Muscle layer of colon (tissue), 2 donors: Measurements from ENCODE around the gene NRARP.
A peak's percentile ranks its signal among the peaks of the same experiment; 100 is the strongest.
"Not testable (repeated sequence)": the region's sequence is repeated elsewhere in the genome, so short reads cannot be mapped to it uniquely, and the experiment has no call there.

Experiments
- H3K27ac ChIP-seq: one replicate; pipeline ENCODE4 v1.7.0; 2013; ENCODE audit warnings: low read depth, mild to moderate bottlenecking, low read length, moderate library complexity
- H3K27me3 ChIP-seq, 2 donors: one replicate each; pipeline ENCODE4 v1.7.0; 2013; ENCODE audit warnings: low read length in 2 of 2, mild to moderate bottlenecking in 2 of 2; ENCODE audit not compliant: insufficient read depth in 2 of 2, control insufficient read depth in 1 of 2
- H3K36me3 ChIP-seq: one replicate; pipeline ENCODE4 v1.7.0; 2013; ENCODE audit warnings: mild to moderate bottlenecking, low read length; ENCODE audit not compliant: insufficient read depth
- H3K4me1 ChIP-seq: one replicate; pipeline ENCODE4 v1.7.0; 2013; ENCODE audit warnings: mild to moderate bottlenecking, low read length; ENCODE audit not compliant: insufficient read depth
- H3K4me3 ChIP-seq, 2 donors: one replicate each; pipeline ENCODE4 v1.7.0; 2013; ENCODE audit warnings: low read length in 2 of 2, low read depth in 1 of 2, mild to moderate bottlenecking in 1 of 2, moderate library complexity in 1 of 2
- H3K9ac ChIP-seq: one replicate; pipeline ENCODE4 v1.7.0; 2013; ENCODE audit warnings: low read length
- H3K9me3 ChIP-seq: one replicate; pipeline ENCODE4 v1.7.0; 2013; ENCODE audit warnings: mild to moderate bottlenecking, low read length
- donor health status: abdominal sarcoma.
- donor health status: Adenocarcinoma of cecum.

The NRARP gene, protein sequence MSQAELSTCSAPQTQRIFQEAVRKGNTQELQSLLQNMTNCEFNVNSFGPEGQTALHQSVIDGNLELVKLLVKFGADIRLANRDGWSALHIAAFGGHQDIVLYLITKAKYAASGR

DNA sequence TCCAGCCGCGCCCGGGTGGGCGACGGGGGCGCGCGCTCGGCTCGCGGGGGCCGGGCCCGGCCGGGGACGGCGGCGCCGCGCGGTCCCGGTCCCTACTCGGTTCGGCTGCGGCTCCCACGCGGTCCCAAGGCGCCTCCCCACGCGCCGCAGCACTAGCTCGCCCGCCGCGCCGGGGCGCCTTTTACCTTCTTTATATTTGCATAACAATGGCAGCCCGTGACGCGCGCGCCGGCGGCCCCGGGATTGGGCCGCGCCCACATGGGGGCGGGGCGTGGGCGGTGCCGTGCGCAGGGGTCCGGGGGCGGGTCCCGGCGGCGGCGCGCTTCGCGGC, at the start of gene NRARP:
Gene NRARP, minus strand, starts transcription at position 154 of the 331 bp plus-strand sequence. CDS start 343 bp downstream, outside the sequence.
- peaks cover 19% of the 10 kb centered on the region for H3K4me1 ChIP-seq
- no peaks in the 10 kb centered on the region for H3K9me3 ChIP-seq
- peaks cover 55 to 90% of the 10 kb centered on the region in 2 donors for H3K27me3 ChIP-seq
- H3K4me3 ChIP-seq, result peak within 1 kb of the TSS in 1 of 2 donors; percentile 32
- H3K27ac ChIP-seq, result no peak within 1 kb of the TSS
- no peaks in the 10 kb centered on the region for H3K36me3 ChIP-seq
- H3K9ac ChIP-seq, result no peak within 1 kb of the TSS

DNA sequence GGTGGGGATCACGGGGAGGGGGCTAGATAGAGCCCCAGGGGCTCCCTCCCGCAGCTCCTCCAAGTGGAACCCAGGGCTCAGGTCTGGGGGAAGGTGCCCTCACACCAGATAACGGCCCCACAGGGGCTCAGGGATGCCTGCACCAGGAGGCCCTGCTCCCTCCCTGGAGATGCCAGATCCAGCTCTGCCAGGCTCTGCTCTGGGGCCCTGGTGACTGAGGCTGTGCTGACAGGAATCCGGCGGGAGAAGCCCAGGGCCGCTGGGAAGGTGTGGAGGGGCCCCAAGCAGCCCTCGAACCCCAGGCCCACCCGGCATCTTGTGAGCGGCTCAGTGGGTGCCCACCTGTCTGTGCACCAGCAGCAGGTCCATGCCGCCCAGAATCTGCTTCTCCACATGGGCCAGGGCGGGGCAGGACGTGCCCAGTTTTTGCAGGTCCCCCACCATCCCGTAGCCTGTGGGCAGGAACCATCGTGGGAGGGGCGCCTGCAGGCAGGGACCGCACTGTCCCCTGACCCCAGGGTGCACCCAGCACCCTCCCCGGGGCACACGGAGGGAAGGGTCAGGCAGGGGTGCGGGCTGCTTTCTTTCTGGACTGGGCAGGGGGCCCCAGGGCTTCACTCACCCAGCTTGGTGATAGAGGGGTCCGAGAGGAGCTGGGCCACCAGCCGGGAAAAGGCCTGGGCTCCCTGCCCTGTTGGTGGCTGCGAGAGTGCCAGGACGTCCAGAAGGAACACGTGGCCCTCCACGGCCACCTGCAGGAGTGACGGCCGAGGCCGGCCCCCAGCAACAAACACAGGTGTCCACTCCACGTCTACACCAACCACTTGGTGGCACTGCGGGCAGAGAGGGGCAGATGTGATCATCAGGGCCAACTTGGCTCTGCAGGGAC, 48.9 kb upstream of the NRARP start:
- Histone ChIP-seq H3K9ac (no peak overlapping the region), H3K36me3 (no peaks in the 10 kb centered on the region), H3K4me3 (no peak overlapping the region), H3K27ac (no peak overlapping the region), H3K9me3 (no peaks in the 10 kb centered on the region), H3K4me1 (no peaks in the 10 kb centered on the region), H3K27me3 (no peaks in the 10 kb centered on the region)

DNA sequence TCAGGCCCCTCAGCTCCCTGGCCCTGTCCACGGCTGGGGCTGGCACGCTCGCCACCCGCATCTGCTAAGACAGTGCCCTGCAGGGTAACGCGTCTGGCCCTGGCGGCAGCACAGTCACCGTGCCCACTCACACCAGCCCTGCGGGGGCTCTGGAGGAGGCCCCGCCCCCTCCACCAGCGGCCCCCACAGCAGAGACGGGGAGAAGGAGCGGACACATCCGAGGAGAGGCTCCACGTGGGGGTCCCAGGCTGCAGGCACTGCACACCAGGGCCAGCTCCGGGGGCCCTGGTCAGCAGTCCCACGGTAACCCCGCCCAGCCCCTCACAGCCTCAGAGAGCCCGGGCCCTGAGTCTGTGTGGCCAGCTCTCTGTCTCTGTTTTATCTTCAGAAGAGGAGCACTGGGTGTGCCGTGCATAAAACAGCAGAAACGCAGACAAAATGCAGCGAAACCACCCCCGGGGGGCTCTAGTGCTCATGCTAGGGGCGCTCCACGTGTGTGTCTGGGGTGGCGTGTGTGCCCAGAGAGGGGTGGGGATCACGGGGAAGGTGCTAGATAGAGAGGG, 47.5 kb upstream of the NRARP start:
- no peak overlapping the region for H3K4me3 ChIP-seq
- no peak overlapping the region for H3K27ac ChIP-seq
- H3K27me3 ChIP-seq, result no peaks in the 10 kb centered on the region
- no peaks in the 10 kb centered on the region for H3K36me3 ChIP-seq
- no peaks in the 10 kb centered on the region for H3K4me1 ChIP-seq
- H3K9ac ChIP-seq, result no peak overlapping the region
- no peaks in the 10 kb centered on the region for H3K9me3 ChIP-seq

DNA sequence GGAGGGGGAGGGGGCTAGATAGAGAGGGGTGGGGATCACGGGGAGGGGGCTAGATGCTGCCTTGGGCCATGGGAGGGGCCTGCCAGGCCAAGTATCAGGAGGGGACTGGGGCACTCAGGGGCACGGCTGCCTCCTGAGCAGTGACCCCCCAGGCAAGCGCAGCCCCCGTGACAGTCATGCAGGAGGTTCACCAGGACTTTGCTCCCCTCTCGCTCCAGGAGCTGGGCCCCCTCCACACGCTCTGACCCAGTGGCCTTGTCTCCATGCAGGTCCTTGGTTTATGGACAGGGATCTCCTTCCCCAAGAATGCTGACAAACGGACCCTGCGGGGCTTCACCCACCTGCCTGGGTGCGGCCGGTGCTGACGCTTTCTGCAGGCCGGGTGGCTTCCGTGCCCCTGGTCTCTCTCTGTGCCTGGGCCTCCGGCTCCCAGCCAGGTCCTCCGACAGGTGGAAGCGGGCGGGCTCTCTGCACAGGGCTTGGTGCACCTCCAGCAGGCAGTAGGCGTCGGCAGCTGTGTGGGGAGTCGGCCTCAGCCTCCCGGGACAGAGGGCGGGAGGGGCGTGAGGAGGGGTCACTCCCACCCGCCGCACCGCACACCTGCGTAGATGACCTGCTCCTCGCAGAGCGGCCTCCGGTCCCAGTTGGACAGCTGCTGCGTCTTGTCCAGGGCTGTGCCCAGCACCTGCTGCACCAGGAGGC, 46.8 kb upstream of the NRARP start:
- Histone ChIP-seq H3K9ac (no peak overlapping the region), H3K27me3 (no peaks in the 10 kb centered on the region), H3K9me3 (no peaks in the 10 kb centered on the region), H3K4me3 (no peak overlapping the region), H3K36me3 (no peaks in the 10 kb centered on the region), H3K27ac (no peak overlapping the region), H3K4me1 (no peaks in the 10 kb centered on the region)

DNA sequence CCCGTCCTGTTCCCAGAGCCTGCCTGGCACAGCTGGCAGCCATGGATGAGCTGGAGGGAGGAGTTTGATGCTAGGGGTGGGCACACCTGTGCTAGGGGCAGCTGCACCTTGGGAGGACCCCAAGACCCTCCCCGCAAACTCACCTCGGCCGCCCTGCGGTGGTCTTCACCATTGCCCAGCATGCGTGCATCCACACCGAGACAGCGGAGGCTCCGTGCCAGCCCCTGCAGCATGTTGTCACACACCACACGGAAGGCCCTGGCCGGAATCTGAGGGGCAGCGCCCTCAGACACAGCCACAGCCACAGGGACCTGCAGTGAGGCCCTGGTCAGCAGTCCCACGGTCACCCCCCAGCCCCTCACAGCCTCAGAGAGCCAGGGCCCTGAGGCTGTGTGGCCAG, 45.9 kb upstream of the NRARP start:
- Histone ChIP-seq H3K4me3 (no peak overlapping the region), H3K27me3 (no peaks in the 10 kb centered on the region), H3K9ac (no peak overlapping the region), H3K27ac (no peak overlapping the region), H3K36me3 (no peaks in the 10 kb centered on the region), H3K4me1 (no peaks in the 10 kb centered on the region), H3K9me3 (no peaks in the 10 kb centered on the region)

DNA sequence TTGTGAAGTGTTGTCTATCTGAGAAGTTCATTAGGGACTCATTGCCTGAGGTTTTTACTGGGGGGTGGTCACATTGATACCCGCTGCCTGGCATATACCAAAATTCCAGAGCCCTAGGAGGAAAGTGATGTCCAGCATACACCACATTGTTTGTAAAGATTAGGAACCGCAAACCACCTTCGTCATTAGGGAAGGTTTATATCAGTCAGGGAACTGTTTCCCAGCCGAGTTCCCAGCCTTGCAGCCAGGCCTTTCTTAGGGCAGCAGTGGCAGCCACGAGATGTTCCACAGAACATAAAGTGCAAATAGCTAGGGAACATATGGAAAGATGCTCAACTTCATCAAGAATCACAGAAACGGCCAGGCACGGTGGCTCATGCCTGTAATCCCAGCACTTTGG, 40.4 kb upstream of the NRARP start:
- Histone ChIP-seq H3K4me3 (no peak overlapping the region), H3K9ac (no peak overlapping the region), H3K27ac (no peak overlapping the region), H3K9me3 (no peaks in the 10 kb centered on the region), H3K27me3 (no peaks in the 10 kb centered on the region), H3K36me3 (no peaks in the 10 kb centered on the region), H3K4me1 (no peaks in the 10 kb centered on the region)

DNA sequence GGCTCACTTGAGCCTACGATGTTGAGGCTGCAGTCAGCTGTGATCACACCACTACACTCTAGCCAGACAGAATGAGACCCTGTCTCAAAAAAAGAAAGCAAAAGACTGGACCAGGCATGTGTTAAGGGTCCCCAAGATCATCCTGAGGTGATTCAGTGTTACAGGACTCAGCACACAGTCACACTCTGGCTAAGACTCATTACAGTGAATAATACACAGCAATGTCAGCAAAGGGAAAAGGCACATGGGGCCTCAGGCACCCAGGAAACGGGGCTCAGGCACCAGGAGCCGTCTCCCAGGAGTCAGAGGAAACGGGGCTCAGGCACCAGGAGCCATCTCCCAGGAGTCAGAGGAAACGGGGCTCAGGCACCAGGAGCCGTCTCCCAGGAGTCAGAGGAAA, 39.2 kb upstream of the NRARP start:
- Histone ChIP-seq H3K9me3 (no peaks in the 10 kb centered on the region), H3K4me1 (no peaks in the 10 kb centered on the region), H3K27ac (no peak overlapping the region), H3K9ac (no peak overlapping the region), H3K4me3 (no peak overlapping the region), H3K27me3 (no peaks in the 10 kb centered on the region), H3K36me3 (no peaks in the 10 kb centered on the region)

DNA sequence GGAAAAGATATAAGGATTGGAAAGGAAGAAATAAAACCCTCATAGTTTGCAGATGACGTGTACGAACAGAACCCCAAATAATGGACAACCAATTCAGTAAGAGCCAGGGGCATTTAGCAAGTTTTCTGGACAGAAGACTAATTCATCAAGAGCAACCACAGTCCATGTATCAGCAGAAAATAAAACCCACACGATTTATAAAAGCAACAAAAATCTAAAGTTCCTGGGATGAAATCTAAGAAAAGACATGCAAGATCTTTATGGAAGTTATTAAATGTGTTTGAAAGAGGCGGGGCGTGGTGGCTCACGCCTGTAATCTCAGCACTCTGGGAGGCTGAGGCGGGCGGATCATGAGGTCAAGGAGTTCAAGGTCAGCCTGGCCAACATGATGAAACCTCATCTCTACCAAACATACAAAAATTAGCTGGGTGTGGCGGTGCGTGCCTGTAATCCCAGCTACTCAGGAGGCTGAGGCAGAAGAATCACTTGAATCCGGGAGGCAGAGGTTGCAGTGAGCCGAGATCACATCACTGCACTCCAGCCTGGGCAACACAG, 37.9 kb upstream of the NRARP start:
- not testable (repeated sequence) for H3K4me1 ChIP-seq, H3K27me3 ChIP-seq, H3K27ac ChIP-seq, H3K9me3 ChIP-seq, H3K9ac ChIP-seq, H3K36me3 ChIP-seq, H3K4me3 ChIP-seq

DNA sequence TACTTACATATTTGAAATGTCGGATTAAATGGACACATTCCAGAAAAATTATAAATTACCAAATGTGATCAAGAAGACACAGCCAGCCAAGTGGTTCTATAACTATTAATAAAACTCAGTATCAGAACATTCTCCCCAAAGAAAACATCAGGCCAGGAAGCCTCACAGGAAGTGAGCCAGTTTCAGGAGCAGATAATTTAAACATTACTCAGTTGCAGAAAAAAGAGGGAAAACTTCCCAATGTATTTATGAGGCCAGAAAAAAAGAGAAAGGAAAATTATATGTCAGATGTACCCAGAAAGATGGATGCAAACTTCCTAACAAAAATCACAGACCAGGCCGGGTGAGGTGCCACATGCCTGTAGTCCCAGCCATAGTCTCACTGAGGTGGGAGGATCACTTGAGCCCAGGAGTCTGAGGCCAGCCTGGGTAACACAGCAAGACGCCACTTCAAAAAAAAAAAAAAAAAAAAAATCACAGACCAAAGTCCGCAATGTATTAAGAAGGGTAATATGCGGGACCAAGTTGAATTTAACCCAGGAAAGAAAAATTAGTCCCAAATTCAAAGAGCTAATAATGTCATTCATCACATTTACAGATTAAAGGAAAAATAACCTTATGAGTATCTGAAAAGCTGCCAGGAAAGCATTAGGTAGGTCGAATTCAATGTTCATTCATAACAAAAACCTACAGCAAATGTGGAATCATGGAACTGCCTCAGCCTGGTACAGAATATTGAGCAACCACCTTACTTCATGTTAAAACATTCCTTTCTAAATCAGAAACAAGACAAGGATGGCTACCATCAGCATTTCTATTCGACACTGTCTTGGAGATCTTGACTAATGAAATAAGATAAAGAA, 37.2 kb upstream of the NRARP start:
- Histone ChIP-seq H3K27ac (no peak overlapping the region), H3K4me1 (no peaks in the 10 kb centered on the region), H3K4me3 (no peak overlapping the region), H3K27me3 (no peaks in the 10 kb centered on the region), H3K9me3 (no peaks in the 10 kb centered on the region), H3K9ac (no peak overlapping the region), H3K36me3 (peaks cover 4% of the 10 kb centered on the region)

DNA sequence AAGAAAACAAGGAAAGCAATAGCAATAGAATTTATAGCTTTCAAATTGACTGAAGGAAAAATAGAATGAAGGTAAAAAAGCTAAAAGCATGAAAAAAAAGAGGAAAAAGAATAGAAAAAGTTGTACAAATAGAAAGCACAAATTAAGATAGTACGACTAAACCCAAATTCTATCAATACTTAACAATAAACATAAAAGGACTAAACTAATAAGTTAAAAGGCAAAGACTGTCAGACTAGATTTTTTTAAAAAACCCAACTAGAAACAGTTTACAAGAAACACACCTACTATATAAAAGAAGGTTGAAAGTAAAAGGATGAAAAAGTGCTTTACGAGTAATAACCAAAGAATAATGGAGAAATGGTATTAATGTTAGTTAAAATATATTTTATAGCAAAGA, 34.7 kb upstream of the NRARP start:
- H3K4me3 ChIP-seq, result no peak overlapping the region
- peaks cover 4% of the 10 kb centered on the region for H3K36me3 ChIP-seq
- no peak overlapping the region for H3K9ac ChIP-seq

More for the DNA sequence above, 34.7 kb upstream of the NRARP start:
- Histone ChIP-seq H3K9me3 (no peaks in the 10 kb centered on the region), H3K27me3 (no peaks in the 10 kb centered on the region), H3K4me1 (no peaks in the 10 kb centered on the region), H3K27ac (no peak overlapping the region)
